IPS-18a (cell line): ENCODE measurements around the gene SPIN2A.
A peak's percentile ranks its signal among the peaks of the same experiment; 100 is the strongest.
"Not testable (repeated sequence)": the region's sequence is repeated elsewhere in the genome, so short reads cannot be mapped to it uniquely, and the experiment has no call there.

Experiments
- H3K27ac ChIP-seq: one replicate; pipeline ENCODE4 v1.5.1; 2013; ENCODE audit warnings: low read length
- H3K27me3 ChIP-seq: one replicate; pipeline ENCODE4 v1.6.1; 2013; ENCODE audit warnings: mild to moderate bottlenecking, low read length; ENCODE audit not compliant: control insufficient read depth, insufficient read depth
- H3K36me3 ChIP-seq: one replicate; pipeline ENCODE4 v1.6.1; 2013; ENCODE audit warnings: low read depth, low read length; ENCODE audit not compliant: control insufficient read depth
- H3K4me1 ChIP-seq: one replicate; pipeline ENCODE4 v1.6.1; 2013; ENCODE audit warnings: low read depth, low read length; ENCODE audit not compliant: control insufficient read depth
- H3K4me3 ChIP-seq: one replicate; pipeline ENCODE4 v1.5.1; 2013; ENCODE audit warnings: low read length
- H3K9ac ChIP-seq: one replicate; pipeline ENCODE4 v1.6.1; 2013; ENCODE audit warnings: mild to moderate bottlenecking, low read length, moderate library complexity
- H3K9me3 ChIP-seq: one replicate; pipeline ENCODE4 v1.6.1; 2013; ENCODE audit warnings: low read depth, low read length; ENCODE audit not compliant: control insufficient read depth

The SPIN2A gene

GRCh38 chrX:57133706-57134105 lies 3.5 kb downstream of the SPIN2A start:
- Histone ChIP-seq H3K4me3 (no peak overlapping the region), H3K9me3 (peaks cover 17% of the 10 kb centered on the region), H3K27ac (no peak overlapping the region), H3K4me1 (peaks cover 9% of the 10 kb centered on the region), H3K9ac (no peak overlapping the region), H3K27me3 (no peaks in the 10 kb centered on the region), H3K36me3 (peaks cover 3% of the 10 kb centered on the region)

- not testable (repeated sequence) for H3K4me3 ChIP-seq, H3K27me3 ChIP-seq, H3K36me3 ChIP-seq, H3K27ac ChIP-seq, H3K4me1 ChIP-seq, H3K9ac ChIP-seq
- H3K9me3 ChIP-seq, result peaks cover 18% of the 10 kb centered on the region
Measured at GRCh38 chrX:57133284-57133683, 3.9 kb downstream of the SPIN2A start.

- no peak overlapping the region for H3K4me3 ChIP-seq
- H3K27me3 ChIP-seq, result no peaks in the 10 kb centered on the region
- peaks cover 23% of the 10 kb centered on the region for H3K9me3 ChIP-seq
- H3K27ac ChIP-seq, result no peak overlapping the region
- peaks cover 6% of the 10 kb centered on the region for H3K36me3 ChIP-seq
- H3K4me1 ChIP-seq, result peaks cover 3% of the 10 kb centered on the region
- no peak overlapping the region for H3K9ac ChIP-seq
Measured at GRCh38 chrX:57132046-57132445, 5.2 kb downstream of the SPIN2A start.

- no peak overlapping the region for H3K27ac ChIP-seq
- peak overlapping the region; percentile 61 for H3K9ac ChIP-seq
- peaks cover under 1% of the 10 kb centered on the region for H3K36me3 ChIP-seq
- H3K4me3 ChIP-seq, result peak overlapping the region; percentile 62
- no peaks in the 10 kb centered on the region for H3K27me3 ChIP-seq
- no peaks in the 10 kb centered on the region for H3K4me1 ChIP-seq
- H3K9me3 ChIP-seq, result peaks cover 12% of the 10 kb centered on the region
Measured at GRCh38 chrX:57121816-57122215, 15.4 kb downstream of the SPIN2A start.

- Histone ChIP-seq H3K9me3 (peaks cover 10% of the 10 kb centered on the region), H3K27ac (no peak within 1 kb of the TSS), H3K36me3 (peaks cover 4% of the 10 kb centered on the region), H3K27me3 (no peaks in the 10 kb centered on the region), H3K9ac (peak within 1 kb of the TSS; percentile 61), H3K4me3 (peak within 1 kb of the TSS; percentile 62), H3K4me1 (no peaks in the 10 kb centered on the region)
Measured at GRCh38 chrX:57121162-57121755, 15.9 kb downstream of the SPIN2A start, which contains the start of gene SPIN2B. Gene SPIN2B (minus strand): TSS chrX:57121548.

- Histone ChIP-seq H3K9me3 (peaks cover 10% of the 10 kb centered on the region), H3K4me3 (peak overlapping the region; percentile 62), H3K9ac (peak overlapping the region; percentile 48)
- not testable (repeated sequence) for H3K36me3 ChIP-seq, H3K27me3 ChIP-seq, H3K27ac ChIP-seq, H3K4me1 ChIP-seq
Measured at GRCh38 chrX:57120619-57121161, 16.5 kb downstream of the SPIN2A start.

GRCh38 chrX:57119416-57119815 lies 17.8 kb downstream of the SPIN2A start:
- Histone ChIP-seq H3K9ac (no peak overlapping the region), H3K4me3 (no peak overlapping the region), H3K27ac (no peak overlapping the region), H3K27me3 (no peaks in the 10 kb centered on the region), H3K36me3 (peaks cover 4% of the 10 kb centered on the region), H3K9me3 (peaks cover 5% of the 10 kb centered on the region), H3K4me1 (no peaks in the 10 kb centered on the region)

- not testable (repeated sequence) for H3K9ac ChIP-seq, H3K4me3 ChIP-seq, H3K27ac ChIP-seq, H3K4me1 ChIP-seq, H3K27me3 ChIP-seq, H3K9me3 ChIP-seq, H3K36me3 ChIP-seq
Measured at GRCh38 chrX:57117566-57117965, 19.6 kb downstream of the SPIN2A start.

- peaks cover 13% of the 10 kb centered on the region for H3K4me1 ChIP-seq
- H3K4me3 ChIP-seq, result no peak overlapping the region
- H3K36me3 ChIP-seq, result peaks cover 14% of the 10 kb centered on the region
- H3K27me3 ChIP-seq, result no peaks in the 10 kb centered on the region
- H3K27ac ChIP-seq, result peak overlapping the region; percentile 44
- H3K9me3 ChIP-seq, result peaks cover 25% of the 10 kb centered on the region
- peak overlapping the region; percentile 35 for H3K9ac ChIP-seq
Measured at GRCh38 chrX:57104921-57105398, 32.2 kb downstream of the SPIN2A start.

- peaks cover 14% of the 10 kb centered on the region for H3K36me3 ChIP-seq
- peaks cover 25% of the 10 kb centered on the region for H3K9me3 ChIP-seq
- peaks cover 13% of the 10 kb centered on the region for H3K4me1 ChIP-seq
- peak overlapping the region; percentile 35 for H3K9ac ChIP-seq
- peak overlapping the region; percentile 44 for H3K27ac ChIP-seq
- H3K27me3 ChIP-seq, result no peaks in the 10 kb centered on the region
- no peak overlapping the region for H3K4me3 ChIP-seq
Measured at GRCh38 chrX:57104406-57104805, 32.8 kb downstream of the SPIN2A start.

GRCh38 chrX:57103489-57103888 lies 33.7 kb downstream of the SPIN2A start:
- Histone ChIP-seq H3K27ac (no peak overlapping the region), H3K27me3 (no peaks in the 10 kb centered on the region), H3K9ac (no peak overlapping the region), H3K36me3 (peaks cover 13% of the 10 kb centered on the region), H3K9me3 (peaks cover 26% of the 10 kb centered on the region), H3K4me1 (peaks cover 13% of the 10 kb centered on the region), H3K4me3 (no peak overlapping the region)

- H3K9ac ChIP-seq, H3K36me3 ChIP-seq, H3K27ac ChIP-seq: not testable (repeated sequence)
Measured at GRCh38 chrX:57102918-57103317, 34.3 kb downstream of the SPIN2A start.

More at GRCh38 chrX:57102918-57103317, 34.3 kb downstream of the SPIN2A start:
- H3K4me3 ChIP-seq, H3K27me3 ChIP-seq: not testable (repeated sequence)
- Histone ChIP-seq H3K9me3 (peaks cover 20% of the 10 kb centered on the region), H3K4me1 (peaks cover 13% of the 10 kb centered on the region)
